ENCODE results near the gene ITIH4.

DNA sequence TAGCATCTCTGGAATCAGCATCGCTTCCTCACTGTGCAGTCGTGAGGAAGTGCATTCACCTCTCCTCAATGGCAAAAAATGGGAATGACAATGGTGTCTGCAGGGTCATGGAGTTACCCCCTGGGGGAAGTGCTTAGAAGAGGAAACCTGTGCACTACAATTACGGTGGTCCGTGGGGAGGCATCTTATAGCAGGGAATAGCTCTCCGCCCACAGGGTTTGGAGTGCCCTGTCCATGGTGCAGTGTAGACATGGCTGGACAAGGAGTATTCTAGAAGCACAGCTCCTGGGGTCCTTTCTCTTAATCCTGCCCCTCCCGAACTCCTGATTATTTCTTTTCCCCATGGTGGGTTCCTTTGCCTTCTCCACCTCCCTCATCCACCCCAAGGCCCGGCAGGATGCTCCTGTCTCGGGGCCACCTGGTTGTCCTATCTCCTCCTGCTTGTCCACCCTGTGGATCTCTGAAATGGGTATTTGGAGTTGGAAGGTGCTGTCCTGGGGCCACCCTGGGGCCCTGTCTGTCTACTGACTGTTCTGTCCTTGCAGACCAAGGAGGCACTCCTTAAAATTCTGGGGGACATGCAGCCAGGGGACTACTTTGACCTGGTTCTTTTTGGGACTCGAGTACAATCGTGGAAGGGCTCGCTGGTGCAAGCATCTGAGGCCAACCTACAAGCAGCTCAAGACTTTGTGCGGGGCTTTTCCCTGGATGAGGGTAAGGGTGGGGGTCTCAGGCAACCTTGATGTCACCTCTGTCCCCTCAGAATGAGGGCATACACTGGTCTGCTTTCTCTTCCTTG lies 47.9 kb downstream of the ITIH4 start:
- TF ChIP-seq, protein P1, sequence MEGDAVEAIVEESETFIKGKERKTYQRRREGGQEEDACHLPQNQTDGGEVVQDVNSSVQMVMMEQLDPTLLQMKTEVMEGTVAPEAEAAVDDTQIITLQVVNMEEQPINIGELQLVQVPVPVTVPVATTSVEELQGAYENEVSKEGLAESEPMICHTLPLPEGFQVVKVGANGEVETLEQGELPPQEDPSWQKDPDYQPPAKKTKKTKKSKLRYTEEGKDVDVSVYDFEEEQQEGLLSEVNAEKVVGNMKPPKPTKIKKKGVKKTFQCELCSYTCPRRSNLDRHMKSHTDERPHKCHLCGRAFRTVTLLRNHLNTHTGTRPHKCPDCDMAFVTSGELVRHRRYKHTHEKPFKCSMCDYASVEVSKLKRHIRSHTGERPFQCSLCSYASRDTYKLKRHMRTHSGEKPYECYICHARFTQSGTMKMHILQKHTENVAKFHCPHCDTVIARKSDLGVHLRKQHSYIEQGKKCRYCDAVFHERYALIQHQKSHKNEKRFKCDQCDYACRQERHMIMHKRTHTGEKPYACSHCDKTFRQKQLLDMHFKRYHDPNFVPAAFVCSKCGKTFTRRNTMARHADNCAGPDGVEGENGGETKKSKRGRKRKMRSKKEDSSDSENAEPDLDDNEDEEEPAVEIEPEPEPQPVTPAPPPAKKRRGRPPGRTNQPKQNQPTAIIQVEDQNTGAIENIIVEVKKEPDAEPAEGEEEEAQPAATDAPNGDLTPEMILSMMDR (IDR thresholded peaks at IDR 0.05; ENCODE audit: poor library complexity) = no peak
- no peak for TF ChIP-seq EZH2phosphoT487 (IDR thresholded peaks at IDR 0.05; ENCODE audit: low read depth, severe bottlenecking, unreplicated experiment)
- no peak for TF ChIP-seq EZH2 (IDR thresholded peaks at IDR 0.05; ENCODE audit: borderline replicate concordance)
